ENCODE data around the gene TDRKH. TPM values are rescaled to one million over a fixed set of nuclear protein-coding genes. Genes with fewer than 3 reads are reported as not detected.
A peak's percentile ranks its signal among the peaks of the same experiment; 100 is the strongest.
"Not testable (repeated sequence)": the region's sequence is repeated elsewhere in the genome, so short reads cannot be mapped to it uniquely, and the experiment has no call there.

TDRKH gene
- total RNA-seq, 1 donor from 2014 or later = 8.9 TPM

DNA sequence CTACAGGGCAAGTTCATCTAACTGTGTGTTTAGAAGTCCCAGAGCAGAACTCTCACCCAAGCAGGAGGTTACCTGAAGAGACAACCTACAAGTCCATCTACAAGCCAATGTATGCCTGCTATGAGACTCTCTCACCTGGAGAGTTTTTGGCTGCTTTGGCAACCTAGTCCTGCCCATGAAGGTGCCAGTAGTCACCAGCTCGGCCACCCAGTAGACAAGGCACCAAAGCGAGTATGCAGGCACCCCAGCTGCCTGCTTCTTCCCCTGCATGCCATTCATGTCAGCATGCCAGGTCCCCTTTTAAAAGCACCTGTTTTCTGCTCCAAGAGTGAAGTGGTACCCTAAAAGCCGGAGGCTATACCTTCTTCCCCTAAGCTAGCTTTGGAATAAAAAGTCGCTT lies 48.8 kb downstream of the TDRKH start:
- Mint-ChIP-seq H3K27me3 (peaks cover 28% of the 10 kb centered on the region), H3K4me3 (no peak overlapping the region), H3K36me3 (peaks cover 5% of the 10 kb centered on the region), H3K27ac (peak overlapping the region; percentile 98), H3K9me3 (no peaks in the 10 kb centered on the region), H3K4me1 (ENCODE audit: unreplicated experiment) (peaks cover 7% of the 10 kb centered on the region)
- TF ChIP-seq, protein P1, sequence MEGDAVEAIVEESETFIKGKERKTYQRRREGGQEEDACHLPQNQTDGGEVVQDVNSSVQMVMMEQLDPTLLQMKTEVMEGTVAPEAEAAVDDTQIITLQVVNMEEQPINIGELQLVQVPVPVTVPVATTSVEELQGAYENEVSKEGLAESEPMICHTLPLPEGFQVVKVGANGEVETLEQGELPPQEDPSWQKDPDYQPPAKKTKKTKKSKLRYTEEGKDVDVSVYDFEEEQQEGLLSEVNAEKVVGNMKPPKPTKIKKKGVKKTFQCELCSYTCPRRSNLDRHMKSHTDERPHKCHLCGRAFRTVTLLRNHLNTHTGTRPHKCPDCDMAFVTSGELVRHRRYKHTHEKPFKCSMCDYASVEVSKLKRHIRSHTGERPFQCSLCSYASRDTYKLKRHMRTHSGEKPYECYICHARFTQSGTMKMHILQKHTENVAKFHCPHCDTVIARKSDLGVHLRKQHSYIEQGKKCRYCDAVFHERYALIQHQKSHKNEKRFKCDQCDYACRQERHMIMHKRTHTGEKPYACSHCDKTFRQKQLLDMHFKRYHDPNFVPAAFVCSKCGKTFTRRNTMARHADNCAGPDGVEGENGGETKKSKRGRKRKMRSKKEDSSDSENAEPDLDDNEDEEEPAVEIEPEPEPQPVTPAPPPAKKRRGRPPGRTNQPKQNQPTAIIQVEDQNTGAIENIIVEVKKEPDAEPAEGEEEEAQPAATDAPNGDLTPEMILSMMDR (conservative IDR thresholded peaks at IDR 0.05) = no peak
- no peak for DNase-seq (ENCODE audit: extremely low spot score, unreplicated experiment)

DNA sequence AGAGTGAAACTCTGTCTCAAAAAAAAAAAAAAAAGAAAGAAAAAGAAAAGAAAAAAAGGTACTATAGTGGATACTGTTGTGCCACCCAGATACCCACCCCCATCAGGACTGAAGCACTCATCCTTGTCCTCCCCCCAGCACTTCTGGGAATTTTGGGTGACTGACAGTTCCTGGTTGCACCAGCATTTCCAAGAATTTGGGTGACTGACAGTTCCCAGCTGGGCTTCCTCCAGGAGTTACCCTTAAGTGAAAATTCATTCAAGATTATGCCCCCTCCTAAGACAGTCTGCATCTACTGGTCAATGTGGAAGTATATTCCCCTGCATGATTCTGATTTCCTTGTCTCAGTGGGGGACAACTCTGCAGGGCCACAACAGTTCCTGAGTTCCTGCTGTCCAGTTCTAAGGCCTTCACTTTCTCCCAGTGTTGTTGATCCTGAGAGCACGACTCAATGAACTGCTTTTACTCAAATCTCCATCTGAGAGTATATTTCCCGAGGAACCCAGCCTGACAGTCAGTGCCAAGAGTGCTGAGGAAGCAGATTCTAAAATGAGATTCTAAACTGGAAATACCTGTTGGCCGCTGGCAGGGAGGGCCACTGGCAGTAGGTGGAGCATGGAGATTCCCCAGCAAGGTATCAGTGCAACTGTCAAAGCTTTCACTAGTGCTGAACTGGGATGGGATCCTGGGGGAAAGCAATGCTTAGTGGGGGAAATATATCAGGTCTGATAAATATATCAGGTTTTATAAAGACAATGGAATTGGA lies 50.5 kb downstream of the TDRKH start:
- TF ChIP-seq, protein P1 (conservative IDR thresholded peaks at IDR 0.05) = no peak
- no peaks in the 10 kb centered on the region for H3K9me3 Mint-ChIP-seq
- H3K36me3 Mint-ChIP-seq = peaks cover 6% of the 10 kb centered on the region
- no peak for DNase-seq (ENCODE audit: extremely low spot score, unreplicated experiment)
- H3K4me3 Mint-ChIP-seq = peak overlapping the region; percentile 81
- peaks cover 13% of the 10 kb centered on the region for H3K4me1 Mint-ChIP-seq (ENCODE audit: unreplicated experiment)
- H3K27me3 Mint-ChIP-seq = peaks cover 22% of the 10 kb centered on the region
- peak overlapping the region; percentile 98 for H3K27ac Mint-ChIP-seq

DNA sequence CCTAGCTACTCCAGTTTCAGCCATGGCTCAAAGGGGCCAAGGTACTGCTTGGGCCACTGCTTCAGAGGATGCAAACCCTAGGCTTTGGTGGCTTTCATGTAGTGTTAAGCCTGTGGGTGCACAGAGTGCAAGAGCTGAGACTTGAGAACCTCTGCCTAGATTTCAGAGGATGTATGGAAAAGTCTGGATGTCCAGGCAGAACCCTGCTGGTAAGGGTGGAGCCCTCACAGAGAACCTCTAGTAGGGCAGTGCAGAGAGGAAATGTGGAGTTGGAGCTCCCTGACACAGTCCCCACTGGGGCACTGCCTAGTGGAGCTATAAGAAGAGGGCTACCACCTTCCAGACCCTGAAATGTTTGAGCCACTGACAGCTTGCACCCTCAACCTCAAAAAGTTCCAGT lies 52.8 kb downstream of the TDRKH start:
- no peak overlapping the region for H3K4me3 Mint-ChIP-seq
- DNase-seq (ENCODE audit: extremely low spot score, unreplicated experiment) = no peak
- peaks cover 13% of the 10 kb centered on the region for H3K4me1 Mint-ChIP-seq (ENCODE audit: unreplicated experiment)
- TF ChIP-seq, protein P1 (conservative IDR thresholded peaks at IDR 0.05) = no peak
- H3K27me3 Mint-ChIP-seq = peaks cover 9% of the 10 kb centered on the region
- no peaks in the 10 kb centered on the region for H3K9me3 Mint-ChIP-seq
- no peak overlapping the region for H3K27ac Mint-ChIP-seq
- peaks cover 6% of the 10 kb centered on the region for H3K36me3 Mint-ChIP-seq

DNA sequence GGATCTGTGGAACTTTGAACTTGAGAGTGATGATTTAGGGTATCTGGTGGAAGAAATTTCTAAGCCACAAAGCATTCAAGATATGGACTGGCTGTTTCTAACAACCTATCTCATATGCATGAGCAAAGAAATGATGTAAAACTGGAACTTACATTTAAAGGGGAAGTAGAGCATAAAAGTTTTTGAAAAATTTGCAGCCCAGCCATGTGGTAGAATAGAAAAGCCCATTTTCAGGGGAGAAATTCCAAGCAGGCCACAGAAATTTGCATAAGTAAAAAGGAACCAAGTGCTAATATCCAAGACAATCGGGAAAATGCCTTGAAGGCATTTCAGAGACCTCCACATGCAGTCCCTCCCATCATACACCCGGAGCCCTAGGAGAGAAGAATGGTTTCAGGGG lies 53.3 kb downstream of the TDRKH start:
- Mint-ChIP-seq H3K27ac (no peak overlapping the region), H3K9me3 (no peaks in the 10 kb centered on the region), H3K4me1 (ENCODE audit: unreplicated experiment) (peaks cover 13% of the 10 kb centered on the region), H3K4me3 (no peak overlapping the region), H3K27me3 (peaks cover 6% of the 10 kb centered on the region), H3K36me3 (peaks cover 6% of the 10 kb centered on the region)
- no peak for DNase-seq (ENCODE audit: extremely low spot score, unreplicated experiment)
- TF ChIP-seq, protein P1 (conservative IDR thresholded peaks at IDR 0.05) = no peak

DNA sequence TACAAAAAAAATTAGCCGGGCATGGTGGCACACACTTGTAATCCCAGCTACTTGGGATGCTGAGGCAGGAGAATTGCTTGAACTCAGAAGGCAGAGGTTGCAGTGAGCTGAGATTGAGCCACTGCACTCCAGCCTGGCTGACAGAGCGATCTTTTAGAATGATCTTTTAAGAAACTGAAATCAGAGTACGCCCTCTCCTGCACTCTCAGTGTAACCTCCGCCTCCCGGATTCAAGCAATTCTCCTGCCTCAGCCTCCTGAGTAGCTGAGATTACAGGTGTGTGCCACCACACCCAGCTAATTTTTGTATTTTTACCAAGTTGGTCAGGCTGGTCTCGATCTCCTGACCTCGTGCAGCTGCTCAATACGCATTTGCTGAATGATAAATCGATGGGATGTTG lies 56.3 kb downstream of the TDRKH start:
- not testable (repeated sequence) for H3K27me3 Mint-ChIP-seq

DNA sequence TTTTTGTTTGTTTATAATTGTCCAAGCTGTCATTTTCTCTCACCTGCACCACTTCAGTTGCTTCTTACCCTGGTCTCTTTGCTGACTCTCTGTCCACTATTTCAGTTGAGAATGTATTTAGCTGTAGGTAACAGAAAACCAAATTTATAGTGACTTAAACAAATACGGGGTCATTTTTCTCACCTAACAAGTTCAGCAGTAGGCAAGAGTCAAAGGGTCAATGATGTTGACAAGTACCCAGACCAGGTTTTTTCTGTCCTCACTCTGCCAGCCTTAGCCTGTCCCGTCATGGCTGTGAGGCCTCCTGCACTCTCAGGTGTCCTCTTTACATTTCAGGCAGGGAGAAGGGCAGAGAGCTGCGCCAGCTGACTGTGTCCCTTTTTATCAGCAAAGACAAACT lies 57.2 kb downstream of the TDRKH start:
- no peak overlapping the region for H3K27ac Mint-ChIP-seq
- H3K4me1 Mint-ChIP-seq (ENCODE audit: unreplicated experiment) = peaks cover 11% of the 10 kb centered on the region
- TF ChIP-seq, protein P1 (conservative IDR thresholded peaks at IDR 0.05) = no peak
- H3K4me3 Mint-ChIP-seq = no peak overlapping the region
- no peak for DNase-seq (ENCODE audit: extremely low spot score, unreplicated experiment)
- H3K36me3 Mint-ChIP-seq = peaks cover 6% of the 10 kb centered on the region
- H3K27me3 Mint-ChIP-seq = peaks cover 15% of the 10 kb centered on the region
- H3K9me3 Mint-ChIP-seq = no peaks in the 10 kb centered on the region

More for the DNA sequence above, 56.3 kb downstream of the TDRKH start:
- H3K36me3 Mint-ChIP-seq; H3K9me3 Mint-ChIP-seq; DNase-seq (ENCODE audit: extremely low spot score, unreplicated experiment); H3K27ac Mint-ChIP-seq; H3K4me3 Mint-ChIP-seq: not testable (repeated sequence)
- peaks cover 11% of the 10 kb centered on the region for H3K4me1 Mint-ChIP-seq (ENCODE audit: unreplicated experiment)
